Kidney epithelial cell (primary cell): ENCODE data around the gene C1QTNF2. TPM values are rescaled to one million over a fixed set of nuclear protein-coding genes. Genes with fewer than 3 reads are reported as not detected.

Source experiments
- DNase-seq: peaks from one replicate; pipeline ENCODE4 v3.0.0-alpha.2; 2010; ENCODE audit warnings: low read depth
- H3K27me3 ChIP-seq: 2 replicates; pipeline ENCODE4 v1.6.0; 2011; ENCODE audit warnings: low read length; ENCODE audit not compliant: control insufficient read depth, insufficient read depth
- H3K36me3 ChIP-seq: 2 replicates; pipeline ENCODE4 v1.5.1; 2011; ENCODE audit warnings: low read length; ENCODE audit not compliant: control insufficient read depth, insufficient read depth
- H3K4me3 ChIP-seq: 2 replicates; pipeline ENCODE4 v1.5.1; 2011; ENCODE audit warnings: low read depth, mild to moderate bottlenecking, control low read depth, low read length
- total RNA-seq: library from RNA; depleted of rRNA; stranded (reverse); fragments of >200 nt; gene quantifications from 2 replicates; pipeline ENCODE4 v1.2.3, GENCODE V29; 2015
- TF ChIP-seq, protein P1 (sequence below): IDR thresholded peaks from 2 replicates; pipeline ENCODE4 v1.5.1; 2011; ENCODE audit warnings: mild to moderate bottlenecking, moderate library complexity, low read length, control low read depth, inconsistent platforms; ENCODE audit not compliant: insufficient read depth, poor library complexity, severe bottlenecking

C1QTNF2 gene
- total RNA-seq, 1 donor from 2014 or later: not detected

DNA sequence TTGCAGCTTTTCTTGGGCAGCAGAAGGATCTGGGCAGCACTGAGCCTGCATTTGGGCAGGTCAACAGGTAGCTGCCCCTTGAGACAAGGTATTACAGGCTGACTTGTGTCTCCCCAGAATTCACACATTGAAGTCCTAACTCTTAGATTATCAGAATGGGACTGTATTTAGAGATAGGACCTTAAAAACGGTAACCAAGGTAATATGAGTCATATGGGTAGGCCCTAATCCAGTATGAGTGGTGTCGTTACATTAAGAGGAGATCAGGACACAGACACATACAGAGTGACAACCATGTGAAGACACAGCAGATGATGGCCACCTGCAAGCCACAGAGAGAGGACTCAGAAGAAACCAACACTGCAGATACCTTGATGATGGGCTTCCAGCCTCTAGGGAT is 3.2 kb downstream of the C1QTNF2 start:
- Histone ChIP-seq H3K27me3 (peaks cover 8% of the 10 kb centered on the region), H3K36me3 (no peaks in the 10 kb centered on the region), H3K4me3 (no peak overlapping the region)
- no peak for DNase-seq
- TF ChIP-seq, protein P1, sequence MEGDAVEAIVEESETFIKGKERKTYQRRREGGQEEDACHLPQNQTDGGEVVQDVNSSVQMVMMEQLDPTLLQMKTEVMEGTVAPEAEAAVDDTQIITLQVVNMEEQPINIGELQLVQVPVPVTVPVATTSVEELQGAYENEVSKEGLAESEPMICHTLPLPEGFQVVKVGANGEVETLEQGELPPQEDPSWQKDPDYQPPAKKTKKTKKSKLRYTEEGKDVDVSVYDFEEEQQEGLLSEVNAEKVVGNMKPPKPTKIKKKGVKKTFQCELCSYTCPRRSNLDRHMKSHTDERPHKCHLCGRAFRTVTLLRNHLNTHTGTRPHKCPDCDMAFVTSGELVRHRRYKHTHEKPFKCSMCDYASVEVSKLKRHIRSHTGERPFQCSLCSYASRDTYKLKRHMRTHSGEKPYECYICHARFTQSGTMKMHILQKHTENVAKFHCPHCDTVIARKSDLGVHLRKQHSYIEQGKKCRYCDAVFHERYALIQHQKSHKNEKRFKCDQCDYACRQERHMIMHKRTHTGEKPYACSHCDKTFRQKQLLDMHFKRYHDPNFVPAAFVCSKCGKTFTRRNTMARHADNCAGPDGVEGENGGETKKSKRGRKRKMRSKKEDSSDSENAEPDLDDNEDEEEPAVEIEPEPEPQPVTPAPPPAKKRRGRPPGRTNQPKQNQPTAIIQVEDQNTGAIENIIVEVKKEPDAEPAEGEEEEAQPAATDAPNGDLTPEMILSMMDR: no peak

DNA sequence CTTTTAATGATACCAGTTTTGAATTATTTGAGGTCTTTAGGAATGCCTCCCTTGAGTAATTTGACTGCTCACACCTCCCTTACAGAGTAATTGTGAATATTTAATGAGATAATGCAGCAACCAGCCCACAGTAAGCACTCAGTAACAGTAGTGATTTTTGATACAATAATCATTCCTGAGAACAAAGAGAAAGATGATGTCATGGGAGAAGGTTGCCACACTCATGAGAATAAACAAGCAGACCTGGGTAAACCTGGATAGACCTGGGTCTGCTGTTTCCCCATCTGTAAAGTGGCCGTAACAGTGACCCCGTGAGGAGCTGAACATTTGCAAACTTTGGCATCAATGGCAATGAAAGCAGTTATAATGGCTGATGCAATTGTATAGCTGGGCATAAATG is 4.2 kb downstream of the C1QTNF2 start:
- no peak overlapping the region for H3K4me3 ChIP-seq
- no peak for DNase-seq
- no peaks in the 10 kb centered on the region for H3K36me3 ChIP-seq
- TF ChIP-seq, protein P1: no peak
- peaks cover 8% of the 10 kb centered on the region for H3K27me3 ChIP-seq

DNA sequence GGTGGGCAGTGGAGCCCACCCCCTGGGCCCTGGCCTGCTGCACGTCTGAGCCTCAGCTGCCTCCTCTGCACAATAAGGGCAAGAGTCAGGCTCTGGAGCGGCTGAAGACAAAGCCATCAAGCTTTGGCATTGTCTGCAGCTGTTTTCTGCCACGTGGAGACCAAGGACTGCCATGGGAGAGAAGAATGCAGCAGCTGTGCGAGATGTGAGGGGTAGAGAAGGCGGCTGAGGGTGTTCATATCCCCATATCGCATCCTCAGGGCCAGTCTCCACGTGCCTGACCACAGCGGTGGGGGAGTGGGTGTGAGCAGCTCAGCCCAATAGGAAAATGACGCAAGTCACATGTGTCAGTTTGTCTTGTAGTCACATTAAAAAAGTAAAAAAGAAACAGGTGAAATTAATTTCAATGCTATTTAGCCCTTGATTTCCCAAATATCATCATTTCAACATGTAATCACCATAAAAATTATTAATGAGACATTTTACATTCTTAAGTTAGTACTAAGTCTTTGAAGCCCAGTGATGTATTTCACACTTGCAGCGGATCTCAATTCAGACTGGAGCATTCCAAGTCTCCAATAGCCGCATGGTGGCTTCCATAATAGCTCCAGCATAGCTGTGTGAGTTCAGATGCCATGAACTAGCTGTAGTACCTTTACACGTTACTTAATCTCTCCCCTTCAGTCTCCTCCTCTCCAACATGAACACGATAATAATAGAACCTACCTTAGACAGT is 6.6 kb downstream of the C1QTNF2 start:
- H3K4me3 ChIP-seq: no peak overlapping the region
- H3K27me3 ChIP-seq: no peaks in the 10 kb centered on the region
- TF ChIP-seq, protein P1: no peak
- DNase-seq: no peak
- no peaks in the 10 kb centered on the region for H3K36me3 ChIP-seq

DNA sequence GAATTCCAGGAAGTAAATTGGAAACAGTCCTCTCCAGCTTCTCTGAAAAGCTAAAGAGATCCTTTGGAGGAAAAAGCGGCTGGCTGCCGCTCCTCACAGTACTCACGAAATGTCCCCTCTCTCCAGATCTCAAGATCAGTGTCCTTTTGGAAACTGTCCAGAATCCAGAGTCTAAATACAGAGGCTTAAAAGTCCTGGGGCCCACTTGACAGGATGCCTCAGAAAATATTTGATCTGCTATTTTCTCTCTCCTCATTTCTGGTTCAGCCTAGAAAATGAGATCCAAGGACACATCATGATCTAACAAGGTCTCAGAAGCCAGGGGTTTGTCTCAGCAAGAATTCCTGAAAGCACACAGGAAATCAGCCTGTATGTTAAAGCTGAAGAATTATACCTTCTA is 7.2 kb downstream of the C1QTNF2 start:
- H3K36me3 ChIP-seq: no peaks in the 10 kb centered on the region
- H3K27me3 ChIP-seq: no peaks in the 10 kb centered on the region
- H3K4me3 ChIP-seq: no peak overlapping the region
- TF ChIP-seq, protein P1: no peak
- no peak for DNase-seq

DNA sequence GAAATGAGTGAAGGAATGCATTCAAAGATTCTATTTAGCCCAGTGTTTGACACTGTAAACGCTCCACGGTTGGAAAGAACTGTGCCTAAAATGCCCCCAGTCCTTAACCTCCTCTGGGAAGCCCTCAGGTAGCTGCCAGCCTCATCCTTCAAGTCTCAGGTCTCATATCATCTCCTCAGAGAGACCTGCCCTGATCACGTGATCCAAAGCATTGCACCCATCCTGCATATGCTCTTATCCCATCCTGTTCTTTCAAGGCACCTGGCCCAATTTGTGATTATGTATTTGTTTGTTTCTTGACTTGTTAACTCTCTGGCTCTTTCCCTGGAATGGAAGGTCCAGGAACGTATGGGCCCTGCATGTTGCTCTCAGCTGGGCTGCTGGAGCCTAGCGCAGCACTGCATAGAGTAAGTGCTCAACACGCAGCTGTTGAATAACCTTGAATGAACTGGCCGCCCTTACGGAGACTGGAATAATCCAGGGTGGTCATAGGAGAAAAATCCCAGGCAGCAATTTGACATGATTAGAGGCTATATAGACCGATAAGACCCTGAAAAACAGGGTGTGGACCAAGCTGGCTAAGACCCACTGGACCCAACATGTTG is 8.7 kb downstream of the C1QTNF2 start:
- TF ChIP-seq, protein P1: no peak

More for the DNA sequence above, 8.7 kb downstream of the C1QTNF2 start:
- DNase-seq: no peak
- Histone ChIP-seq H3K36me3 (no peaks in the 10 kb centered on the region), H3K27me3 (no peaks in the 10 kb centered on the region), H3K4me3 (no peak overlapping the region)
